Spleen (tissue), 11 donors: ENCODE data around the gene VAMP2. TPM values are rescaled to one million over a fixed set of nuclear protein-coding genes. Genes with fewer than 3 reads are reported as not detected.

Experiments used
- DNase-seq: peaks from one replicate; pipeline ENCODE4 v3.0.0-alpha.2; 2020
- H3K27ac ChIP-seq, 8 donors: fragments of 200-600 bp; sonication (generic) in 7 of 8; 1 replicate in 4 of 8; 2 replicates in 4 of 8; pipeline versions ENCODE4 v1.5.0 to v1.8.0; 2016 to 2021; ENCODE audit warnings: inconsistent platforms in 4 of 8, mild to moderate bottlenecking in 4 of 8, moderate library complexity in 1 of 8
- H3K27me3 ChIP-seq, 7 donors: fragments of 200-600 bp; sonication (generic) in 6 of 7; replicated peaks in 1 of 7; 1 replicate in 4 of 7; 2 replicates in 3 of 7; pipeline versions ENCODE4 v1.5.0 to v1.8.0; 2016 to 2021; ENCODE audit warnings: inconsistent platforms in 3 of 7, mild to moderate bottlenecking in 1 of 7
- H3K36me3 ChIP-seq, 6 donors: fragments of 200-600 bp; sonication (generic) in 5 of 6; 1 replicate in 4 of 6; 2 replicates in 2 of 6; pipeline versions ENCODE4 v1.5.0 to v1.8.0; 2016 to 2021; ENCODE audit warnings: inconsistent platforms in 2 of 6
- H3K4me1 ChIP-seq, 6 donors: fragments of 200-600 bp; sonication (generic) in 5 of 6; 1 replicate in 3 of 6; 2 replicates in 3 of 6; pipeline versions ENCODE4 v1.5.0 to v1.8.0; 2016 to 2021; ENCODE audit warnings: inconsistent platforms in 3 of 6
- H3K4me3 ChIP-seq, 8 donors: fragments of 200-600 bp; sonication (generic) in 7 of 8; 1 replicate in 4 of 8; 2 replicates in 4 of 8; pipeline versions ENCODE4 v1.5.0 to v1.8.0; 2016 to 2021; ENCODE audit warnings: inconsistent platforms in 4 of 8, mild to moderate bottlenecking in 4 of 8, moderate library complexity in 2 of 8
- H3K9me3 ChIP-seq, 8 donors: fragments of 200-600 bp; sonication (generic) in 7 of 8; 1 replicate in 4 of 8; 2 replicates in 4 of 8; pipeline versions ENCODE4 v1.5.0 to v1.8.0; 2016 to 2021; ENCODE audit warnings: inconsistent platforms in 4 of 8
- POLR2A ChIP-seq, 3 donors: fragments of 450-650 bp; IDR thresholded peaks; one replicate each; pipeline ENCODE4 v1.5.1; 2017; ENCODE audit warnings: antibody characterized with exemption in 3 of 3, mild to moderate bottlenecking in 1 of 3
- POLR2AphosphoS5 ChIP-seq, 3 donors: sonication (generic); formaldehyde crosslinking; IDR thresholded peaks; one replicate each; pipeline ENCODE4 v1.5.1; 2017; ENCODE audit warnings: antibody characterized with exemption in 3 of 3
- WGBS, 5 donors: extraction: QIAGEN DNeasy Blood & Tissue Kit in 3 of 5; methylation state at CpG; one replicate each; pipeline versions ENCODE4 v1.1.5 to v1.1.7; 2013 to 2018; 5-methylcytosine and 5-hydroxymethylcytosine counted together
- intact Hi-C: fragments of 100-400 bp; cut with DNase I; formaldehyde crosslinking; loops from one replicate; pipeline ENCODE4 v1.15.0; 2023; ENCODE audit warnings: low total_unique reads
- polyA plus RNA-seq, 3 donors: library from polyadenylated mRNA; stranded (reverse); fragments of 200-250 nt; gene quantifications; one replicate each; pipeline ENCODE4 v1.2.1, GENCODE V29; 2013
- total RNA-seq, 7 donors: library from RNA; depleted of rRNA in 3 of 7; stranded (reverse); fragments of >200 nt in 3 of 7; fragmentation: NEBNext Ultra II Directional in 4 of 7; extraction: Animal tissue kit (Norgen Biotek cat#: 25700) in 4 of 7; gene quantifications; one replicate each; pipeline versions ENCODE4 v1.1.0 to v1.2.1, GENCODE V29; 2016 to 2021
- TF ChIP-seq, protein P1 (sequence below), 11 experiments: fragments of 200-600 bp in 7 of 11; fragments of 450-650 bp in 4 of 11; sonication (generic) in 4 of 11; IDR thresholded peaks in 8 of 11; conservative IDR thresholded peaks in 3 of 11; 1 replicate in 7 of 11; 2 replicates in 4 of 11; pipeline versions ENCODE4 v1.4.0 to v1.8.0; 2016 to 2021; ENCODE audit warnings: antibody characterized with exemption in 11 of 11, inconsistent platforms in 4 of 11, mild to moderate bottlenecking in 1 of 11
- donor health status: healthy with polysubstance abuse.
- donor health status: DM: no; HTN: no; CAD: no; lungs with moderate emphysema.
- donor health status: DM: no; HTN: no; CAD: no.
- donor health status: Bipolar disorder and iron deficiency.
- donor health status: healthy.
- donor health status: DM: no; HTN: no; CAD: no.
- donor health status: DM: yes; HTN: yes; CAD: no.

Gene VAMP2
- total and polyA plus RNA-seq, 10 donors: 37.5 to 94.8 (median 54.5) TPM

DNA sequence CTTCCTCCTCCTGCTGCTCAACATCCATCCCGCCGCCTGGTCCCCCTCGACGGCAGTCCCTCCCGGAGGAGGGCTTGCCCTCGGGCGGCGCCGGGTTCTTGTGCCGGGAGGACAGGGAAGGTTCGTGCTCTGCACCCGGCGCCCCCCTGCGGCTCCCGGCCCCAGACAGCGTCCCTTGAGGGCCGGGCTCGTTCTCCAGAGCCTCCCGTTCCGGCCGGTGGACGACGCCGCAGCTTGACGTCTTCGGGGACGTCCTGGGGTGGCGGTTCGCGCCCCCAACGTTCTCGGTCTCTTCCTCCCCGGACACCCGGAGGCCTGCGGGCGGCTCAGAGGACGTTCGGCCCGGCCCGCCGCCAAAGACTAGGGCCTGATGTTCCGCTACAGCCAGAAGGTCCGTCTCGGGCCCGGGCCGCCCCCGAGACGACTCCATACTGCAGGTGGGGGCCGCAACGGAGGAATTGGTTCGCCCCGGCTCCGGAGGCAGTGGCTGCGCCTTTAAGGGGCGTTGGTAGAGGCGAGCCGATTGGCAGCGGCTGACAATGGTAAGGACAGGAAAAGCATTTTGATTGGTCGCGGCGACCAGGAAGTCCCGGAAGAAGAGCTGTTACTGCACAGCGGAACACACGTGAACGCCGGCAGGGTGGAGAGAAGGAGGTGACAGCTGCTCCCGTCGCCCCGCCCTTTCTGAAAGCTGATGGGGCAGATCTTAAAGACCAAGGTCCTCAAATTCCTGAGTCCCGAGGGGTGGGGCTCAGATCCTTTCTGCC lies 27.1 kb upstream of the VAMP2 start, which contains the start of gene BORCS6:
TSS of gene BORCS6 (minus strand) at position 470 of the 767 bp plus-strand sequence. CDS start at position 430, 40 bp downstream.
- peak within 1 kb of the TSS; percentile 71 to 96 (median 80) for H3K4me3 ChIP-seq
- peaks cover 23 to 76% (median 61%) of the 10 kb centered on the region in 6 donors for H3K4me1 ChIP-seq
- intact Hi-C loops: no loop called here
- peak; percentile 99 for DNase-seq
- TF ChIP-seq, protein P1, sequence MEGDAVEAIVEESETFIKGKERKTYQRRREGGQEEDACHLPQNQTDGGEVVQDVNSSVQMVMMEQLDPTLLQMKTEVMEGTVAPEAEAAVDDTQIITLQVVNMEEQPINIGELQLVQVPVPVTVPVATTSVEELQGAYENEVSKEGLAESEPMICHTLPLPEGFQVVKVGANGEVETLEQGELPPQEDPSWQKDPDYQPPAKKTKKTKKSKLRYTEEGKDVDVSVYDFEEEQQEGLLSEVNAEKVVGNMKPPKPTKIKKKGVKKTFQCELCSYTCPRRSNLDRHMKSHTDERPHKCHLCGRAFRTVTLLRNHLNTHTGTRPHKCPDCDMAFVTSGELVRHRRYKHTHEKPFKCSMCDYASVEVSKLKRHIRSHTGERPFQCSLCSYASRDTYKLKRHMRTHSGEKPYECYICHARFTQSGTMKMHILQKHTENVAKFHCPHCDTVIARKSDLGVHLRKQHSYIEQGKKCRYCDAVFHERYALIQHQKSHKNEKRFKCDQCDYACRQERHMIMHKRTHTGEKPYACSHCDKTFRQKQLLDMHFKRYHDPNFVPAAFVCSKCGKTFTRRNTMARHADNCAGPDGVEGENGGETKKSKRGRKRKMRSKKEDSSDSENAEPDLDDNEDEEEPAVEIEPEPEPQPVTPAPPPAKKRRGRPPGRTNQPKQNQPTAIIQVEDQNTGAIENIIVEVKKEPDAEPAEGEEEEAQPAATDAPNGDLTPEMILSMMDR (IDR thresholded peaks at IDR 0.05 in 8 of 11, conservative IDR thresholded peaks at IDR 0.05 in 3 of 11): peak in 2 of 11 experiments; percentile 5 to 7
- TF ChIP-seq POLR2A (IDR thresholded peaks at IDR 0.05) (peak in 2 of 3 donors; percentile 39 to 86), POLR2AphosphoS5 (IDR thresholded peaks at IDR 0.05) (peak; percentile 91 to 96 (median 94))
- WGBS, 5 donors: 0% methylated on average over 27 to 70 of the region's 70 CpGs
- H3K9me3 ChIP-seq: no peaks in the 10 kb centered on the region
- H3K36me3 ChIP-seq: no peaks in the 10 kb centered on the region
- peak within 1 kb of the TSS; percentile 89 to 97 (median 96) for H3K27ac ChIP-seq
- no peaks in the 10 kb centered on the region for H3K27me3 ChIP-seq

GRCh38 chr17:8189041-8189710 lies 26.4 kb upstream of the VAMP2 start:
- Histone ChIP-seq H3K4me3 (peak overlapping the region; percentile 71 to 96 (median 80)), H3K4me1 (peaks cover 23 to 81% (median 61%) of the 10 kb centered on the region in 6 donors), H3K36me3 (no peaks in the 10 kb centered on the region), H3K9me3 (no peaks in the 10 kb centered on the region), H3K27ac (peak overlapping the region; percentile 89 to 97 (median 96)), H3K27me3 (no peaks in the 10 kb centered on the region)
- TF ChIP-seq, protein P1 (IDR thresholded peaks at IDR 0.05 in 8 of 11, conservative IDR thresholded peaks at IDR 0.05 in 3 of 11): no peak
- TF ChIP-seq POLR2A (IDR thresholded peaks at IDR 0.05): no peak
- TF ChIP-seq POLR2AphosphoS5 (IDR thresholded peaks at IDR 0.05): no peak
- intact Hi-C loops: no loop called here
- DNase-seq: peak; percentile 91
- WGBS, 5 donors: 5 to 26% (median 6%) methylated on average over 9 to 67 of the region's 67 CpGs

DNA sequence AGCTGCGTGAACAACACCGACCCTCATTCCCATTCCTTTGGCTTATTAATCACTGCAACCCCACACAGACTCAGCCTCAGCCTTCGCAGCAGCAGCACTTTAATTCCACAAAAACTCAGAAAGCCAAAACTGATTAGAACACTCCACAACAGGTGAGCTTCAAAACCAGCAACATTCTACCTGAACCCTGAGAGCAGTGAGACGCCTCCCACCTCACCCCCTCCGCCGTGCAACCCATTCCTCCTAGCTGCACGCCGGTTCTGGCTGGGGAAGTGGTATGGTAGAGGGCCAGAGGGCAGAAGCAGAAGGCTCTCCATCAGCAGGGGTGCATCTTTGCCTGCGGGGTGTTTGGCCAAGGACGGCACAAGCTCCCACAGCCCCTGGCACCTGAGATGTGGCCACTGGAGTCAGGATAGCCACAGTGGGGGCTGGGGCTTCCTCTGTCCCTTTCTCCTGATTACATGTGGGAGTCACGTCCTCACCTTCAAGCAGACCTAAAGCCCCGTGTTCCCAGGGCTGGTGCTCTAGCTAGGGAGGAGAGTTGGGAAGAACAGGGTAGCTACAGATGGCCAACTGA lies 25.6 kb upstream of the VAMP2 start:
- Histone ChIP-seq H3K9me3 (no peaks in the 10 kb centered on the region), H3K4me3 (peak overlapping the region; percentile 71 to 96 (median 80)), H3K27ac (peak overlapping the region; percentile 95 to 97 (median 96)), H3K4me1 (peaks cover 23 to 81% (median 61%) of the 10 kb centered on the region in 6 donors), H3K36me3 (no peaks in the 10 kb centered on the region), H3K27me3 (no peaks in the 10 kb centered on the region)
- peak; percentile 82 for DNase-seq
- TF ChIP-seq POLR2AphosphoS5 (IDR thresholded peaks at IDR 0.05): no peak
- TF ChIP-seq POLR2A (IDR thresholded peaks at IDR 0.05): no peak
- TF ChIP-seq, protein P1 (IDR thresholded peaks at IDR 0.05 in 8 of 11, conservative IDR thresholded peaks at IDR 0.05 in 3 of 11): no peak
- WGBS, 5 donors: 37 to 45% (median 44%) methylated on average over 11 to 12 of the region's 12 CpGs
- intact Hi-C loops: no loop called here
